ENCODE data around the gene ZCCHC14.
"Not testable (repeated sequence)": the region's sequence is repeated elsewhere in the genome, so short reads cannot be mapped to it uniquely, and the experiment has no call there.

ZCCHC14 gene

DNA sequence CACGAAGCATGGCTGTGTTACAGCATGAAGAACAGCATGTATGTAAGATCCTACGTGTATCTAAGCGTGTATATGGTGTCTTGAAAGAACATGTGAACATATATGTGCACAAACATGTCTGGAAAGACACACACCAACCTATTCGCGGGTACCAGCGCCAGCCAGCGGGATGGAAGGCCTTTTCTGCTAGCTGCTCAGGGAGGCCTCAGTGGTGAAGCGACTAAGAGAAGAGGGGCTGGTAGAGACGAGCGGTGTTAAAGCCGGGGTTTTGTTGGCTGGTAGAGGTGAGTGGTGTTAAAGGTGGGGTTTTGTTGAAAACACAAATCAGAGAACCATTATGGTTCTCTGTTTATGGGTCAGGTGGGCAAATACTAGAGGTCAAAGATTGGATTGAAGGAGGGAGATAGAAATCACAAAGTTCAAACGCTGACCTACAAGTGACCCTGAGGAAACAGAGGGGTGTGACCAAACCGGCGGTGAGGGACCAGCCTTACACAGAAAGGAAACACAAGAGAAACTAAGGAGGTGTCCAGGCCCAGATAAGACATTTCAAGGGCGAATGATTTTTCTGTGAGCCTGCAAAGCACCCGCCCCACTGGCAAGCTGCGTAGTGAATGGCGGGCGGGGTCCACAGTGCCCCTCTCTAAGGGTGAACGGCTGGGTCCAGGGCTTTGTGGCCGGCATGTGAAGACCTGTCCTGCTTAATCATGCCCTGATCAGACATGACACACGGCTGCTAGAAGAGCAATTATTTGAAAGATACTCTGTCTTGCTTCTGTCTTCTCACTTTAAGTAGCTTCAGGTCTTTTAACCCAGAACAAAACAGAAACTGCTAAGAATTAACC, 8.1 kb downstream of the ZCCHC14 start:
- Mint-ChIP-seq H3K36me3 (ENCODE audit: low read depth) (peaks cover 26% of the 10 kb centered on the region), H3K4me1 (peaks cover 85% of the 10 kb centered on the region), H3K9me3 (no peaks in the 10 kb centered on the region), H3K4me3 (no peak overlapping the region), H3K27ac (no peak overlapping the region), H3K27me3 (ENCODE audit: low read depth, poor library complexity) (peaks cover 6% of the 10 kb centered on the region)
- DNase-seq, result no peak
- TF ChIP-seq, protein P1, sequence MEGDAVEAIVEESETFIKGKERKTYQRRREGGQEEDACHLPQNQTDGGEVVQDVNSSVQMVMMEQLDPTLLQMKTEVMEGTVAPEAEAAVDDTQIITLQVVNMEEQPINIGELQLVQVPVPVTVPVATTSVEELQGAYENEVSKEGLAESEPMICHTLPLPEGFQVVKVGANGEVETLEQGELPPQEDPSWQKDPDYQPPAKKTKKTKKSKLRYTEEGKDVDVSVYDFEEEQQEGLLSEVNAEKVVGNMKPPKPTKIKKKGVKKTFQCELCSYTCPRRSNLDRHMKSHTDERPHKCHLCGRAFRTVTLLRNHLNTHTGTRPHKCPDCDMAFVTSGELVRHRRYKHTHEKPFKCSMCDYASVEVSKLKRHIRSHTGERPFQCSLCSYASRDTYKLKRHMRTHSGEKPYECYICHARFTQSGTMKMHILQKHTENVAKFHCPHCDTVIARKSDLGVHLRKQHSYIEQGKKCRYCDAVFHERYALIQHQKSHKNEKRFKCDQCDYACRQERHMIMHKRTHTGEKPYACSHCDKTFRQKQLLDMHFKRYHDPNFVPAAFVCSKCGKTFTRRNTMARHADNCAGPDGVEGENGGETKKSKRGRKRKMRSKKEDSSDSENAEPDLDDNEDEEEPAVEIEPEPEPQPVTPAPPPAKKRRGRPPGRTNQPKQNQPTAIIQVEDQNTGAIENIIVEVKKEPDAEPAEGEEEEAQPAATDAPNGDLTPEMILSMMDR (IDR thresholded peaks at IDR 0.05), result no peak

DNA sequence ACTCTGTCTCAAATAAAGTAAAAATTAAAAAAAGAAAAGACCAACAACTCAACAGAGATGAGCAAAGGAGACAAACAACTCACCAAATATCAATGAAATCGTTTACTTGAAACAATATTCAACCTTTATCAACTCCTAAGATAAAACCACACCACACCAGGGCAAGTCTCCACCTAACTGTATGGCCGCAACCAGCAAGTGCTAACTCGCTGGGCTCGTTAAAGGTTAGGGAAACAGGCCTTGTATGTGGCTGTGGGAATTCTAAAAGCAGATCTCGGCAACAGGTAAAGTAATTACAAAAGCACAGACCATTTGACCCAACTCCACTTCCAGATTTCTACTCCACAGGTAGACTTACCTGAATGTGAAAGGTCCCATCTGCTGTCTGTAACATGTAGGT, 9.3 kb downstream of the ZCCHC14 start:
- Mint-ChIP-seq H3K36me3 (ENCODE audit: low read depth) (peaks cover 30% of the 10 kb centered on the region), H3K27me3 (ENCODE audit: low read depth, poor library complexity) (no peaks in the 10 kb centered on the region), H3K4me1 (peaks cover 73% of the 10 kb centered on the region), H3K9me3 (no peaks in the 10 kb centered on the region), H3K4me3 (no peak overlapping the region), H3K27ac (no peak overlapping the region)
- DNase-seq, result no peak
- TF ChIP-seq, protein P1 (IDR thresholded peaks at IDR 0.05), result no peak

DNA sequence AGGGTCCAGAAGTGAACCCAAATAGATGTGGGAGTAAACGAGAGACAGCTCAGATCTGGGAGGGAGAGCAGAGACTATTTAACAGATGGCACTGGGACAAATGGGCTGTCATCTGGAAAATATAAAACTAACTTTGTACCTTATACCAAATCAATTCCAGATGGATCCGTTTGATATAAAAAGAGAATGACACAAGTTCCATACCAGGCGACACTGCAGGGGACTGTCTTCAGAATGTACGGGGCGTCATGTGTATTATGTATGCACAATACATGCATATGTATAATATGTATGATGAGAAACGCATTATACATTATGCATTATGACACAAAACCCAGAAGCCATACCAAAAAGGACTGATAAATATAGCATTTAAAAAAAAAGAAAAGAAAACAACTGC, 10.2 kb downstream of the ZCCHC14 start:
- not testable (repeated sequence) for H3K27me3 Mint-ChIP-seq (ENCODE audit: low read depth, poor library complexity); H3K9me3 Mint-ChIP-seq; H3K27ac Mint-ChIP-seq; DNase-seq; H3K4me3 Mint-ChIP-seq
- peaks cover 35% of the 10 kb centered on the region for H3K36me3 Mint-ChIP-seq (ENCODE audit: low read depth)
- H3K4me1 Mint-ChIP-seq, result peaks cover 74% of the 10 kb centered on the region

DNA sequence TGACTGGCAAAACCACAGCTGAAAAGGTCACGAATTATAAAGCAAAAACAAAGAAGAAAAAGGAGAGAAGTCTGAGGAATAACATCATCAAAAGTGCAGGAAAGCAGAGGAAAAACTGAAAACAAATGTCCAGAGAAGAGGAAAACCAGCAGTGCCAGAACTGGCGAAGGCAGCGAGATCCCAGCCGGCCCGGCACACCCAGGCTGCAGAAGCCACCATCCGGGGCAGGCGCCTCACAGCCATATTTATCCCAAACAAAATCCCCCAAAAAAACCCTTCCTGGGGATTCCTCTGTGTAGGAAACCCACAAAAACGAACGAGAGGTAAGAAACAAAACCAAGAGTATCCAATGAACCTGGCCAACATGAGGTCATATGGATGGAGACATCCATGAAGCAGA, 10.6 kb downstream of the ZCCHC14 start:
- Mint-ChIP-seq H3K9me3 (no peaks in the 10 kb centered on the region), H3K27ac (peak overlapping the region; percentile 36), H3K36me3 (ENCODE audit: low read depth) (peaks cover 35% of the 10 kb centered on the region), H3K27me3 (ENCODE audit: low read depth, poor library complexity) (peaks cover 3% of the 10 kb centered on the region), H3K4me3 (no peak overlapping the region), H3K4me1 (peaks cover 74% of the 10 kb centered on the region)
- TF ChIP-seq, protein P1 (IDR thresholded peaks at IDR 0.05), result no peak
- DNase-seq, result no peak

DNA sequence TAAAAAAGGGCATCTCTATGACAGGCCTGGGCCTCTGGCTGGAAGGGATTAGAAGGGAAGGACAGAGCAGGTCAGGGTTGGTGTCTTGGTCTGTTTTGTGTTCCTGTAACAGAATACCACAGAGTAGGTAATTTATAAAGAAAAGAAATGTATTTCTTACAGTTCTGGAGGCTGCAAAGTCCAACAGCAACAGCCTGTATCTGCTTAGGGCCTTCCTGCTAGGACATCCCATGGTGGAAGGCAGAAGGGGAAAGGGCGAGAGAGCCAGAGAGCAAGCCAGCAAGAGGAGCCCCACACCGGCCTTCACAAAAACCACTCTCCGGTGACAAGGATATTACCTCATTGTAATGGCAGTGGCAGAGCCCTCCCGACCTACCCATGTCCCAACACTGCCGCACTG, 11.1 kb downstream of the ZCCHC14 start:
- H3K4me1 Mint-ChIP-seq, result peaks cover 71% of the 10 kb centered on the region
- H3K36me3 Mint-ChIP-seq (ENCODE audit: low read depth), result peaks cover 35% of the 10 kb centered on the region
- not testable (repeated sequence) for H3K4me3 Mint-ChIP-seq; H3K9me3 Mint-ChIP-seq; DNase-seq; H3K27me3 Mint-ChIP-seq (ENCODE audit: low read depth, poor library complexity)
- H3K27ac Mint-ChIP-seq, result peak overlapping the region; percentile 74

DNA sequence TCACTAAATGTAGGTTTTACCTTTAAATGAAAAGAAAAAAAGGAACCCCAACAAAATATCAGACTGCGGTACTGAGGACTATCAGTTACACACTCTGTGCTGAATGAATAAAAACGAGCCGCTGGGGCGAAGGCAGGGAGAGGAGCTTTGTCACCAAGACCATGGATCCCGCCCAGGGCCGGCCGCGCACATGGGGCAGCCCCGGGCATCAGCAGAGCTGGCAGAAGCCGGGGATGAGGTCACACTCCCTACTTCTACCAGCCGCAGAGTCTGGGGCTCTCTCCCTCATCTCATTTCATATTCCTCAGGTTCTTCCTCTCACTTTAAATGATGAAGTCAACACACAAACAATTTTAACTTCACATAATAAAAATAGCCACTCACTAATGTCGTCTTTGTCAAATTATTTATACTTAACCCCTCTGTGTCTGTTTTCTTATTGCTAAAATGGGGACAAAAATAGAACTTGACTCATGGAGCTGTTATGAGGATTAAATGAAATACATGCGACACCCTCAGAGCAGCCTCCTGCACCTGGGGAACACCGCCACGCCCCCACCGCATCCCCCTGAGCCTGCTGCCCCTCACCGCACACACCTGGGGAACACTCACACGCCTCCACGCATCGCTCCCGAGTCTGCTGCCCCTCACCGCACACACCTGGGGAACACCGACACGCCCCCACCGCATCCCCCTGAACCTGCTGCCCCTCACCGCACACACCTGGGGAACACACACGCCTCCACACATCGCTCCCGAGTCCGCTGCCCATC, 15.4 kb downstream of the ZCCHC14 start:
- Mint-ChIP-seq H3K4me1 (peaks cover 59% of the 10 kb centered on the region), H3K27ac (peak overlapping the region; percentile 12), H3K36me3 (ENCODE audit: low read depth) (peaks cover 36% of the 10 kb centered on the region)
- not testable (repeated sequence) for H3K4me3 Mint-ChIP-seq; H3K9me3 Mint-ChIP-seq; H3K27me3 Mint-ChIP-seq (ENCODE audit: low read depth, poor library complexity); DNase-seq

GRCh38 chr16:87474566-87474996, 18.2 kb downstream of the ZCCHC14 start:
- Mint-ChIP-seq H3K27me3 (ENCODE audit: low read depth, poor library complexity) (peaks cover 8% of the 10 kb centered on the region), H3K36me3 (ENCODE audit: low read depth) (peaks cover 15% of the 10 kb centered on the region), H3K4me3 (no peak overlapping the region), H3K27ac (peak overlapping the region; percentile 89), H3K4me1 (peaks cover 67% of the 10 kb centered on the region), H3K9me3 (no peaks in the 10 kb centered on the region)
- TF ChIP-seq, protein P1 (IDR thresholded peaks at IDR 0.05), result no peak
- no peak for DNase-seq
